AG08396 (cell line): ENCODE data around the gene SIK3.
A peak's percentile ranks its signal among the peaks of the same experiment; 100 is the strongest.
"Not testable (repeated sequence)": the region's sequence is repeated elsewhere in the genome, so short reads cannot be mapped to it uniquely, and the experiment has no call there.

Experiments used
- DNase-seq: peaks from one replicate; pipeline ENCODE4 v3.0.0; 2012; ENCODE audit warnings: low spot score, mixed read lengths

SIK3 gene

GRCh38 chr11:116825854-116826750, 272.1 kb downstream of the SIK3 start:
- no peak for DNase-seq

- no peak for DNase-seq
These were observed 272.8 kb downstream of the SIK3 start for GRCh38 chr11:116825434-116825833.

GRCh38 chr11:116823031-116823843, 275.0 kb downstream of the SIK3 start, which contains the start of gene APOA4:
Gene APOA4 (minus strand): TSS chr11:116823304. CDS start chr11:116823191, 113 bp downstream.
- DNase-seq, result no peak

GRCh38 chr11:116822575-116822974, 275.7 kb downstream of the SIK3 start:
- DNase-seq, result no peak

- no peak for DNase-seq
These were observed 276.9 kb downstream of the SIK3 start for GRCh38 chr11:116821050-116821918.

- no peak for DNase-seq
These were observed 279.2 kb downstream of the SIK3 start for GRCh38 chr11:116819049-116819448.

- DNase-seq, result no peak
These were observed 283.7 kb downstream of the SIK3 start for GRCh38 chr11:116814502-116814901.

- no peak for DNase-seq
These were observed 284.3 kb downstream of the SIK3 start for GRCh38 chr11:116813781-116814471.

- no peak for DNase-seq
These were observed 285.1 kb downstream of the SIK3 start for GRCh38 chr11:116813170-116813569.

GRCh38 chr11:116812109-116812508, 286.1 kb downstream of the SIK3 start:
- no peak for DNase-seq

GRCh38 chr11:116811194-116811593, 287.0 kb downstream of the SIK3 start:
- DNase-seq, result no peak

GRCh38 chr11:116808262-116809175, 289.7 kb downstream of the SIK3 start:
- DNase-seq, result peak; percentile 62

GRCh38 chr11:116807601-116808261, 290.5 kb downstream of the SIK3 start:
- no peak for DNase-seq

- no peak for DNase-seq
These were observed 294.2 kb downstream of the SIK3 start for GRCh38 chr11:116804001-116804400.

- DNase-seq, result not testable (repeated sequence)
These were observed 296.6 kb downstream of the SIK3 start for GRCh38 chr11:116801662-116802061.

GRCh38 chr11:116800610-116801009, 297.6 kb downstream of the SIK3 start:
- no peak for DNase-seq

GRCh38 chr11:116798368-116798767, 299.9 kb downstream of the SIK3 start:
- DNase-seq, result no peak

- no peak for DNase-seq
These were observed 300.4 kb downstream of the SIK3 start for GRCh38 chr11:116797816-116798215.

GRCh38 chr11:116796548-116796947, 301.7 kb downstream of the SIK3 start:
- no peak for DNase-seq

GRCh38 chr11:116794851-116795250, 303.4 kb downstream of the SIK3 start:
- DNase-seq, result no peak
